ENCODE measurements around the gene WFIKKN1.

Gene WFIKKN1

GRCh38 chr16:674214-674881 lies 43.6 kb downstream of the WFIKKN1 start:
- no peak for DNase-seq (ENCODE audit: low spot score)

GRCh38 chr16:674968-675883 lies 44.4 kb downstream of the WFIKKN1 start, which contains the start of gene RHBDL1:
TSS of gene RHBDL1 (plus strand) at chr16:675671. CDS start at chr16:675791, 120 bp downstream.
- peak; percentile 50 for DNase-seq (ENCODE audit: low spot score)

GRCh38 chr16:675884-676564 lies 45.2 kb downstream of the WFIKKN1 start:
- DNase-seq (ENCODE audit: low spot score) = peak; percentile 42

- DNase-seq (ENCODE audit: low spot score) = no peak
Observed at GRCh38 chr16:676565-676902, 45.7 kb downstream of the WFIKKN1 start.

GRCh38 chr16:676913-677312 lies 46.1 kb downstream of the WFIKKN1 start:
- no peak for DNase-seq (ENCODE audit: low spot score)

GRCh38 chr16:677316-678190 lies 46.8 kb downstream of the WFIKKN1 start:
- no peak for DNase-seq (ENCODE audit: low spot score)

GRCh38 chr16:678209-678857 lies 47.5 kb downstream of the WFIKKN1 start:
- DNase-seq (ENCODE audit: low spot score) = no peak

GRCh38 chr16:678858-679813 lies 48.4 kb downstream of the WFIKKN1 start:
- DNase-seq (ENCODE audit: low spot score) = no peak

- peak; percentile 70 for DNase-seq (ENCODE audit: low spot score)
Observed at GRCh38 chr16:679814-680624, 49.2 kb downstream of the WFIKKN1 start, which contains the start of gene STUB1. TSS of gene STUB1 (plus strand) at chr16:680410. CDS start at chr16:680526, 116 bp downstream.

GRCh38 chr16:680625-680945 lies 49.8 kb downstream of the WFIKKN1 start:
- DNase-seq (ENCODE audit: low spot score) = no peak

- DNase-seq (ENCODE audit: low spot score) = no peak
Observed at GRCh38 chr16:680967-681745, 50.4 kb downstream of the WFIKKN1 start.

- DNase-seq (ENCODE audit: low spot score) = no peak
Observed at GRCh38 chr16:681746-682427, 51.1 kb downstream of the WFIKKN1 start.

GRCh38 chr16:682493-683395 lies 52.0 kb downstream of the WFIKKN1 start:
- no peak for DNase-seq (ENCODE audit: low spot score)

GRCh38 chr16:683396-684070 lies 52.7 kb downstream of the WFIKKN1 start:
- no peak for DNase-seq (ENCODE audit: low spot score)
